ENCODE results near the gene MYH1.
A peak's percentile ranks its signal among the peaks of the same experiment; 100 is the strongest.

MYH1 gene

GRCh38 chr17:10518271-10519037 lies at the start of gene MYH1:
MYH1 (minus strand) TSS chr17:10518542; CDS start chr17:10516642, 1,900 bp downstream.
- DNase-seq (ENCODE audit: low read depth), result no peak
- no peak within 1 kb of the TSS for H3K4me3 ChIP-seq (ENCODE audit: control insufficient read depth, low read depth, low read length)
- no peak for TF ChIP-seq CTCF (IDR thresholded peaks at IDR 0.05; ENCODE audit: control insufficient read depth, insufficient read depth, low read depth, low read length, missing control alignments)

- H3K4me3 ChIP-seq (ENCODE audit: control insufficient read depth, low read depth, low read length), result no peak overlapping the region
- DNase-seq (ENCODE audit: low read depth), result no peak
- TF ChIP-seq CTCF (IDR thresholded peaks at IDR 0.05; ENCODE audit: control insufficient read depth, insufficient read depth, low read depth, low read length, missing control alignments), result no peak
These were observed 45.8 kb upstream of the MYH1 start for GRCh38 chr17:10563991-10564660.

- DNase-seq (ENCODE audit: low read depth), result no peak
- no peak for TF ChIP-seq CTCF (IDR thresholded peaks at IDR 0.05; ENCODE audit: control insufficient read depth, insufficient read depth, low read depth, low read length, missing control alignments)
- no peak overlapping the region for H3K4me3 ChIP-seq (ENCODE audit: control insufficient read depth, low read depth, low read length)
These were observed 39.7 kb upstream of the MYH1 start for GRCh38 chr17:10558049-10558448.

GRCh38 chr17:10557422-10557821 lies 39.1 kb upstream of the MYH1 start:
- TF ChIP-seq CTCF (IDR thresholded peaks at IDR 0.05; ENCODE audit: control insufficient read depth, insufficient read depth, low read depth, low read length, missing control alignments), result no peak
- DNase-seq (ENCODE audit: low read depth), result peak; percentile 4
- no peak overlapping the region for H3K4me3 ChIP-seq (ENCODE audit: control insufficient read depth, low read depth, low read length)

GRCh38 chr17:10556301-10557005 lies 38.1 kb upstream of the MYH1 start:
- H3K4me3 ChIP-seq (ENCODE audit: control insufficient read depth, low read depth, low read length), result no peak overlapping the region
- no peak for TF ChIP-seq CTCF (IDR thresholded peaks at IDR 0.05; ENCODE audit: control insufficient read depth, insufficient read depth, low read depth, low read length, missing control alignments)
- no peak for DNase-seq (ENCODE audit: low read depth)

- no peak overlapping the region for H3K4me3 ChIP-seq (ENCODE audit: control insufficient read depth, low read depth, low read length)
- no peak for TF ChIP-seq CTCF (IDR thresholded peaks at IDR 0.05; ENCODE audit: control insufficient read depth, insufficient read depth, low read depth, low read length, missing control alignments)
- no peak for DNase-seq (ENCODE audit: low read depth)
These were observed 31.7 kb upstream of the MYH1 start for GRCh38 chr17:10550014-10550413.
